HEK293 (cell line): Measurements from ENCODE around the gene KANSL1.

Source experiments
- FEZF1 ChIP-seq: fragments of 450-650 bp; formaldehyde crosslinking; IDR thresholded peaks from 2 replicates; pipeline ENCODE4 v1.5.1; 2016; ENCODE audit warnings: missing biosample characterization, missing genetic modification characterization
- HOXD13 ChIP-seq: sonication (generic); formaldehyde crosslinking; IDR thresholded peaks from 2 replicates; pipeline ENCODE4 v1.8.0; 2022; ENCODE audit warnings: missing genetic modification reagents, borderline replicate concordance
- IKZF3 ChIP-seq: fragments of 450-650 bp; IDR thresholded peaks from 2 replicates; pipeline ENCODE4 v1.5.0; 2018; ENCODE audit warnings: missing biosample characterization, mild to moderate bottlenecking, missing genetic modification characterization, moderate library complexity
- KLF1 ChIP-seq: fragments of 450-650 bp; formaldehyde crosslinking; IDR thresholded peaks from 2 replicates; pipeline ENCODE4 v1.5.1; 2016; ENCODE audit warnings: missing biosample characterization, missing genetic modification characterization
- PRDM2 ChIP-seq: fragments of 450-650 bp; formaldehyde crosslinking; IDR thresholded peaks from 2 replicates; pipeline ENCODE4 v1.5.1; 2016; ENCODE audit warnings: missing biosample characterization, missing genetic modification characterization, borderline replicate concordance
- SP2 ChIP-seq: fragments of 450-650 bp; formaldehyde crosslinking; IDR thresholded peaks from 2 replicates; pipeline ENCODE4 v1.5.1; 2016; ENCODE audit warnings: missing biosample characterization, missing genetic modification characterization
- SP7 ChIP-seq: fragments of 450-650 bp; formaldehyde crosslinking; IDR thresholded peaks from 2 replicates; pipeline ENCODE4 v1.5.1; 2016; ENCODE audit warnings: missing biosample characterization, missing genetic modification characterization
- ZBTB11 ChIP-seq: fragments of 450-650 bp; formaldehyde crosslinking; conservative IDR thresholded peaks from 2 replicates; pipeline ENCODE4 v1.5.1; 2016; ENCODE audit warnings: low read depth, missing biosample characterization, missing genetic modification characterization
- ZBTB26 ChIP-seq: fragments of 450-650 bp; formaldehyde crosslinking; optimal IDR thresholded peaks from 2 replicates; pipeline ENCODE3; 2016; ENCODE audit warnings: missing biosample characterization, mild to moderate bottlenecking, missing genetic modification characterization
- ZBTB49 ChIP-seq: fragments of 450-650 bp; formaldehyde crosslinking; IDR thresholded peaks from 2 replicates; pipeline ENCODE4 v1.5.1; 2016; ENCODE audit warnings: missing biosample characterization, missing genetic modification characterization, low read depth
- ZNF112 ChIP-seq: fragments of 450-650 bp; formaldehyde crosslinking; IDR thresholded peaks from 2 replicates; pipeline ENCODE4 v1.5.0; 2017; ENCODE audit warnings: missing biosample characterization, missing genetic modification characterization
- ZNF155 ChIP-seq: fragments of 450-650 bp; formaldehyde crosslinking; IDR thresholded peaks from 2 replicates; pipeline ENCODE4 v1.5.1; 2016; ENCODE audit warnings: missing biosample characterization, missing genetic modification characterization
- ZNF18 ChIP-seq: fragments of 450-650 bp; formaldehyde crosslinking; IDR thresholded peaks from 2 replicates; pipeline ENCODE4 v1.5.1; 2016; ENCODE audit warnings: missing biosample characterization, missing genetic modification characterization
- ZNF221 ChIP-seq: fragments of 450-650 bp; formaldehyde crosslinking; IDR thresholded peaks from 2 replicates; pipeline ENCODE4 v1.5.1; 2017; ENCODE audit warnings: missing biosample characterization, missing genetic modification characterization, borderline replicate concordance
- ZNF23 ChIP-seq: fragments of 450-650 bp; formaldehyde crosslinking; IDR thresholded peaks from 2 replicates; pipeline ENCODE4 v1.5.1; 2016; ENCODE audit warnings: missing biosample characterization, missing genetic modification characterization, borderline replicate concordance
- ZNF324 ChIP-seq: fragments of 450-650 bp; formaldehyde crosslinking; IDR thresholded peaks from 2 replicates; pipeline ENCODE4 v1.5.1; 2016; ENCODE audit warnings: missing biosample characterization, missing genetic modification characterization
- ZNF366 ChIP-seq: fragments of 450-650 bp; formaldehyde crosslinking; conservative IDR thresholded peaks from 2 replicates; pipeline ENCODE4 v1.5.1; 2016; ENCODE audit warnings: missing biosample characterization, missing genetic modification characterization
- ZNF37A ChIP-seq: fragments of 450-650 bp; IDR thresholded peaks from 2 replicates; pipeline ENCODE4 v1.5.1; 2018; ENCODE audit warnings: missing biosample characterization, missing genetic modification characterization
- ZNF404 ChIP-seq: fragments of 450-650 bp; formaldehyde crosslinking; IDR thresholded peaks from 2 replicates; pipeline ENCODE4 v1.5.1; 2017; ENCODE audit warnings: missing biosample characterization, missing genetic modification characterization
- ZNF473 ChIP-seq: fragments of 450-650 bp; formaldehyde crosslinking; IDR thresholded peaks from 2 replicates; pipeline ENCODE4 v1.5.1; 2017; ENCODE audit warnings: missing biosample characterization, missing genetic modification characterization
- ZNF48 ChIP-seq: fragments of 450-650 bp; formaldehyde crosslinking; IDR thresholded peaks from 2 replicates; pipeline ENCODE4 v1.5.1; 2016; ENCODE audit warnings: missing biosample characterization, missing genetic modification characterization
- ZNF560 ChIP-seq: fragments of 450-650 bp; formaldehyde crosslinking; IDR thresholded peaks from 2 replicates; pipeline ENCODE4 v1.5.1; 2017; ENCODE audit warnings: missing biosample characterization, missing genetic modification characterization, borderline replicate concordance
- ZNF704 ChIP-seq: fragments of 450-650 bp; formaldehyde crosslinking; IDR thresholded peaks from 2 replicates; pipeline ENCODE4 v1.5.1; 2016; ENCODE audit warnings: missing biosample characterization, missing genetic modification characterization
- ZNF747 ChIP-seq: fragments of 450-650 bp; formaldehyde crosslinking; IDR thresholded peaks from 2 replicates; pipeline ENCODE4 v1.5.1; 2016; ENCODE audit warnings: missing biosample characterization, missing genetic modification characterization
- ZNF837 ChIP-seq: fragments of 450-650 bp; formaldehyde crosslinking; IDR thresholded peaks from 2 replicates; pipeline ENCODE4 v1.5.1; 2016; ENCODE audit warnings: missing biosample characterization, missing genetic modification characterization
- ZSCAN30 ChIP-seq: fragments of 450-650 bp; IDR thresholded peaks from 2 replicates; pipeline ENCODE4 v1.5.1; 2018; ENCODE audit warnings: missing biosample characterization, mild to moderate bottlenecking, missing genetic modification characterization, moderate library complexity

Gene KANSL1

GRCh38 chr17:46148247-46148646 is 45.0 kb downstream of the KANSL1 start (continued):
- TF ChIP-seq ZBTB26 (tag by site-specific recombination) (no peak), ZNF704 (tag by site-specific recombination) (no peak), ZNF473 (tag by site-specific recombination) (no peak), FEZF1 (peak; percentile 65), SP2 (tag by site-specific recombination) (no peak), ZNF155 (tag by site-specific recombination) (no peak), ZNF324 (tag by site-specific recombination) (no peak; the same call in 1 of the 2 replicates), ZNF48 (tag by site-specific recombination) (no peak), KLF1 (tag by site-specific recombination) (no peak), ZNF112 (tag by site-specific recombination) (no peak), ZNF366 (tag by site-specific recombination) (0 out of 2 replicates have a peak, but pooled peaks have one; percentile 42), ZNF23 (tag by site-specific recombination) (no peak), ZNF747 (tag by site-specific recombination) (no peak), ZNF221 (no peak), ZNF37A (tag by site-specific recombination) (no peak), ZNF837 (tag by site-specific recombination) (no peak), PRDM2 (no peak), ZNF560 (tag by site-specific recombination) (no peak), ZSCAN30 (tag by site-specific recombination) (no peak), ZBTB49 (tag by site-specific recombination) (no peak), ZNF18 (tag by site-specific recombination) (peak; percentile 48), ZBTB11 (tag by site-specific recombination) (no peak), HOXD13 (CRISPR knock-in tag) (no peak), ZNF404 (tag by site-specific recombination) (no peak), SP7 (tag by site-specific recombination) (peak; percentile 98), IKZF3 (tag by site-specific recombination) (0 out of 2 replicates have a peak, but pooled peaks have one; percentile 13)
